GM12878 (cell line): ENCODE measurements around the gene ALG12. TPM values are rescaled to one million over a fixed set of nuclear protein-coding genes. Genes with fewer than 3 reads are reported as not detected.

Source experiments
- GATAD2B ChIP-seq: fragments of 450-650 bp; conservative IDR thresholded peaks from 2 replicates; pipeline ENCODE4 v1.6.1; 2017; ENCODE audit warnings: low read depth, mild to moderate bottlenecking, moderate library complexity
- IKZF2 ChIP-seq, 2 experiments: fragments of 450-650 bp; IDR thresholded peaks; 2 replicates each; pipeline ENCODE4 v1.6.1; 2017; ENCODE audit warnings: mild to moderate bottlenecking in 2 of 2, moderate library complexity in 2 of 2
- MAX ChIP-seq: IDR thresholded peaks from 2 replicates; pipeline ENCODE4 v1.6.1; 2012; ENCODE audit warnings: low read depth, low read length, improper control_type of control experiment
- PAX8 ChIP-seq: fragments of 450-650 bp; IDR thresholded peaks from 2 replicates; pipeline ENCODE4 v1.6.1; 2017; ENCODE audit warnings: mild to moderate bottlenecking, moderate library complexity
- PBX3 ChIP-seq: IDR thresholded peaks from 2 replicates; pipeline ENCODE4 v1.6.1; 2011; ENCODE audit warnings: mild to moderate bottlenecking, low read depth, low read length, moderate library complexity; ENCODE audit not compliant: insufficient replicate concordance
- TCF3 ChIP-seq: IDR thresholded peaks from 2 replicates; pipeline ENCODE4 v1.6.1; 2012; ENCODE audit warnings: low read depth, mild to moderate bottlenecking, low read length, borderline replicate concordance; ENCODE audit not compliant: insufficient read depth
- ZBTB33 ChIP-seq: fragments of 450-650 bp; IDR thresholded peaks from 2 replicates; pipeline ENCODE4 v1.6.1; 2017; ENCODE audit warnings: mild to moderate bottlenecking
- ZNF24 ChIP-seq: fragments of 450-650 bp; IDR thresholded peaks from 2 replicates; pipeline ENCODE4 v1.6.1; 2017; ENCODE audit warnings: antibody characterized with exemption, mild to moderate bottlenecking
- polyA plus RNA-seq, 11 experiments: library from polyadenylated mRNA; depleted of rRNA in 4 of 11; unstranded in 6 of 11; stranded (reverse) in 5 of 11; fragments of >200 nt; fragmentation: Nextera tagmentation in 4 of 11; fragmentation: Illumina TruSeq in 1 of 11; extraction: Ambion mirVana in 4 of 11; extraction: Trizol in 1 of 11; gene quantifications; 1 replicate in 1 of 11; 2 replicates in 10 of 11; pipeline versions ENCODE4 v1.2.1 to v1.2.3, GENCODE V29; 2011 to 2016; ENCODE audit warnings: inconsistent platforms in 2 of 11, missing spikeins in 2 of 11, low read depth in 1 of 11
- total RNA-seq, 4 experiments: library from RNA; depleted of rRNA in 3 of 4; stranded (reverse); fragments of >200 nt in 3 of 4; fragmentation: Illumina TruSeq in 1 of 4; extraction: Trizol in 1 of 4; gene quantifications; 2 replicates each; pipeline versions ENCODE4 v1.2.1 to v1.2.3, GENCODE V29; 2013 to 2021

The ALG12 gene
- total and polyA plus RNA-seq, 10 of the 15 experiments (the other 5 are each of a cell fraction or from before 2014, with no cell fraction given), result 0.22 to 23.4 (median 6.6) TPM

GRCh38 chr22:49852898-49853894 lies 65.0 kb downstream of the ALG12 start, which contains the start of gene ZBED4 (continued):
- TF ChIP-seq MAX, result peak; percentile 41
- no peak for TF ChIP-seq PBX3
- TF ChIP-seq PAX8, result no peak
- TF ChIP-seq IKZF2 (IDR thresholded peaks at IDR 0.05), result peak; percentile 42 to 44; a peak in 1 of 4 replicates
- TF ChIP-seq ZNF24, result no peak
- 0 out of 2 replicates have a peak, but pooled peaks have one; percentile 36 for TF ChIP-seq TCF3
- TF ChIP-seq ZBTB33, result no peak
- TF ChIP-seq GATAD2B, result peak; percentile 97
